HepG2 (cell line): ENCODE data around the gene CKLF. TPM values are rescaled to one million over a fixed set of nuclear protein-coding genes. Genes with fewer than 3 reads are reported as not detected.

Experiments
- DPF2 ChIP-seq: sonication (generic); formaldehyde crosslinking; IDR thresholded peaks from 2 replicates; pipeline ENCODE4 v1.4.0; 2020; ENCODE audit warnings: mild to moderate bottlenecking, low read depth, missing genetic modification reagents, borderline replicate concordance
- ETV5 ChIP-seq: IDR thresholded peaks from 2 replicates; pipeline ENCODE4 v1.6.1; 2018; ENCODE audit warnings: missing biosample characterization, missing genetic modification reagents, inconsistent platforms, borderline replicate concordance
- GTF3A ChIP-seq: sonication (generic); formaldehyde crosslinking; conservative IDR thresholded peaks from 2 replicates; pipeline ENCODE4 v1.4.0; 2020; ENCODE audit warnings: mild to moderate bottlenecking, missing genetic modification reagents
- HOXA3 ChIP-seq: sonication (generic); formaldehyde crosslinking; IDR thresholded peaks from 2 replicates; pipeline ENCODE4 v1.5.0; 2020; ENCODE audit warnings: missing genetic modification reagents
- JDP2 ChIP-seq: sonication (generic); formaldehyde crosslinking; IDR thresholded peaks from 2 replicates; pipeline ENCODE4 v1.8.1; 2022; ENCODE audit warnings: missing genetic modification reagents, borderline replicate concordance
- KLF13 ChIP-seq: sonication (generic); formaldehyde crosslinking; IDR thresholded peaks from 2 replicates; pipeline ENCODE4 v1.4.0; 2020; ENCODE audit warnings: mild to moderate bottlenecking, missing genetic modification reagents
- RCOR2 ChIP-seq: IDR thresholded peaks from 2 replicates; pipeline ENCODE4 v1.6.1; 2016; ENCODE audit warnings: missing biosample characterization, missing genetic modification reagents
- RXRB ChIP-seq: IDR thresholded peaks from 2 replicates; pipeline ENCODE4 v1.6.1; 2016; ENCODE audit warnings: borderline replicate concordance, missing genetic modification reagents, missing compliant biosample characterization
- TCF12 ChIP-seq, 2 experiments: fragments of 450-650 bp in 1 of 2; sonication (generic) in 1 of 2; formaldehyde crosslinking in 1 of 2; IDR thresholded peaks; 2 replicates each; pipeline versions ENCODE4 v1.6.1 to v1.8.0; 2017 to 2022; ENCODE audit warnings: antibody characterized with exemption in 1 of 2, mild to moderate bottlenecking in 1 of 2, missing genetic modification reagents in 1 of 2, moderate library complexity in 1 of 2
- TOPORS ChIP-seq: sonication (generic); formaldehyde crosslinking; IDR thresholded peaks from 2 replicates; pipeline ENCODE4 v1.8.0; 2023; ENCODE audit warnings: mild to moderate bottlenecking, missing genetic modification reagents
- ZNF570 ChIP-seq: sonication (generic); formaldehyde crosslinking; IDR thresholded peaks from 2 replicates; pipeline ENCODE4 v1.4.0; 2020; ENCODE audit warnings: mild to moderate bottlenecking, missing genetic modification reagents, borderline replicate concordance
- ZNF747 ChIP-seq: sonication (generic); formaldehyde crosslinking; IDR thresholded peaks from 2 replicates; pipeline ENCODE4 v1.8.1; 2023; ENCODE audit warnings: missing genetic modification reagents, mild to moderate bottlenecking, borderline replicate concordance
- polyA plus RNA-seq, 8 experiments: library from polyadenylated mRNA; depleted of rRNA in 3 of 8; stranded (reverse) in 7 of 8; unstranded in 1 of 8; fragments of >200 nt; fragmentation: Illumina TruSeq in 4 of 8; extraction: Trizol in 4 of 8; gene quantifications; 2 replicates each; pipeline versions ENCODE4 v1.2.1 to v1.2.3, GENCODE V29; 2011 to 2016; ENCODE audit warnings: low read depth in 4 of 8, missing spikeins in 1 of 8, mixed read lengths in 1 of 8; ENCODE audit not compliant: insufficient read depth in 1 of 8
- total RNA-seq, 5 experiments: library from RNA; depleted of rRNA; stranded (reverse); fragments of >200 nt; fragmentation: Illumina TruSeq; extraction: Trizol; gene quantifications; 2 replicates each; pipeline ENCODE4 v1.2.3, GENCODE V29; 2016; ENCODE audit warnings: low read depth in 1 of 5
- TF ChIP-seq, protein P1 (sequence below): IDR thresholded peaks from 2 replicates; pipeline ENCODE4 v1.6.1; 2016; ENCODE audit warnings: missing genetic modification reagents, missing compliant biosample characterization
- TF ChIP-seq, protein P2 (sequence below): IDR thresholded peaks from 2 replicates; pipeline ENCODE4 v1.6.1; 2016
- TF ChIP-seq, protein P3 (sequence below): sonication (generic); formaldehyde crosslinking; IDR thresholded peaks from 2 replicates; pipeline ENCODE4 v1.5.0; 2020; ENCODE audit warnings: mild to moderate bottlenecking, missing genetic modification reagents, borderline replicate concordance
- TF ChIP-seq, protein P4 (sequence below): sonication (generic); formaldehyde crosslinking; IDR thresholded peaks from 2 replicates; pipeline ENCODE4 v1.4.0; 2020; ENCODE audit warnings: missing genetic modification reagents; ENCODE audit errors: not compliant biosample characterization
- TF ChIP-seq, protein P5 (sequence below): sonication (generic); formaldehyde crosslinking; IDR thresholded peaks from 2 replicates; pipeline ENCODE4 v1.8.1; 2022; ENCODE audit warnings: mild to moderate bottlenecking, missing genetic modification reagents

CKLF gene
- total and polyA plus RNA-seq, 2 of the 13 experiments (the other 11 are each of a cell fraction or from before 2014, with no cell fraction given): 120 to 167 TPM

DNA sequence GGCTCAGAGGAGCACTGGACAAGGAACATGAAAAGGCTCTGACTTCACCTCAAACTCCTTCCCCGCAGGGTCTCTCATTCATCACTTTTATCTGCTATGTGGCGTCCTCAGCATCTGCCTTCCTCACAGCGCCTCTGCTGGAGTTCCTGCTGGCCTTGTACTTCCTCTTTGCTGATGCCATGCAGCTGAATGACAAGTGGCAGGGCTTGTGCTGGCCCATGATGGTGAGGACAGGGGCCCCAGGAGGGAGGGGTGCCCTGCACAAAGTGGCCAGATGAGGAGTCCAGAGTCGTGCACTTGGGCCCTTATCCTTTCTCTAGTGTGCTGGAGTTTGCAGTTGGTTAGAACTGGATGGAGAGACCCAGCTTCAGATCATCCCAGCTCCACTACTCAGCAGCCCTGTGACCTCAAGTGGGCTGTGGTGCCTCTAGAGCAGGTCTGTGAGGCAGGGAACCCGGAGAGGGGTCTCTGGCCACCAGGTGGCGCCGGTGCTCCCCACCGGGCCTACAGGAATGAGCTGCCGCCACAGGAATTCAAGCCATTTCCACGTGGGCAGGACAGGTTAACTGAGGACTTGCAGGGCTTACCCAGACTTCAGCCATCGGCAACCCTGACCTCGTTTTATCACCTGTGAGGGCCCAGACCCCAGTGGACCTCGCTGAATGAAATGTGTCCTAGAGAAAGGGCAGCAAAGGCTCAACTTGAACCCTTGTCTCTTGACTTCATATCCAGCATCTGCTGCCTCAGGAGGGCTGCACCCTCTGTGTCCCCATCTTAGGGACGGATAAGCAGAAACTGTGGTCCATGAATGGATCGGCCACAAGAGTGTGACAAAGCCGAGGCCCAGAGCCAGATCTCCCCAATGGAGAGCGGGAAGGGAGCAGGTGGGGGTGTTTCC, 56.1 kb downstream of the CKLF start (continued):
- TF ChIP-seq, protein P1, sequence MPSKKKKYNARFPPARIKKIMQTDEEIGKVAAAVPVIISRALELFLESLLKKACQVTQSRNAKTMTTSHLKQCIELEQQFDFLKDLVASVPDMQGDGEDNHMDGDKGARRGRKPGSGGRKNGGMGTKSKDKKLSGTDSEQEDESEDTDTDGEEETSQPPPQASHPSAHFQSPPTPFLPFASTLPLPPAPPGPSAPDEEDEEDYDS (CRISPR knock-in tag): peak; percentile 56; the same call in 1 of the 2 replicates
- TF ChIP-seq KLF13 (CRISPR knock-in tag): peak; percentile 55; the same call in 1 of the 2 replicates
- no peak for TF ChIP-seq TCF12 (IDR thresholded peaks at IDR 0.05)
- 0 out of 2 replicates have a peak, but pooled peaks have one; percentile 47 for TF ChIP-seq TCF12 (CRISPR knock-in tag; IDR thresholded peaks at IDR 0.05)
- TF ChIP-seq ETV5 (CRISPR knock-in tag): no peak; the same call in 1 of the 2 replicates
- TF ChIP-seq GTF3A (CRISPR knock-in tag): peak; percentile 94; the same call in 1 of the 2 replicates
- no peak for TF ChIP-seq JDP2 (CRISPR knock-in tag)
- TF ChIP-seq, protein P2, sequence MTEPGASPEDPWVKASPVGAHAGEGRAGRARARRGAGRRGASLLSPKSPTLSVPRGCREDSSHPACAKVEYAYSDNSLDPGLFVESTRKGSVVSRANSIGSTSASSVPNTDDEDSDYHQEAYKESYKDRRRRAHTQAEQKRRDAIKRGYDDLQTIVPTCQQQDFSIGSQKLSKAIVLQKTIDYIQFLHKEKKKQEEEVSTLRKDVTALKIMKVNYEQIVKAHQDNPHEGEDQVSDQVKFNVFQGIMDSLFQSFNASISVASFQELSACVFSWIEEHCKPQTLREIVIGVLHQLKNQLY (CRISPR knock-in tag): peak; percentile 80; the same call in 1 of the 2 replicates
- TF ChIP-seq HOXA3 (CRISPR knock-in tag): peak; percentile 60
- TF ChIP-seq TOPORS (CRISPR knock-in tag): peak; percentile 59; the same call in 1 of the 2 replicates
- TF ChIP-seq, protein P3, sequence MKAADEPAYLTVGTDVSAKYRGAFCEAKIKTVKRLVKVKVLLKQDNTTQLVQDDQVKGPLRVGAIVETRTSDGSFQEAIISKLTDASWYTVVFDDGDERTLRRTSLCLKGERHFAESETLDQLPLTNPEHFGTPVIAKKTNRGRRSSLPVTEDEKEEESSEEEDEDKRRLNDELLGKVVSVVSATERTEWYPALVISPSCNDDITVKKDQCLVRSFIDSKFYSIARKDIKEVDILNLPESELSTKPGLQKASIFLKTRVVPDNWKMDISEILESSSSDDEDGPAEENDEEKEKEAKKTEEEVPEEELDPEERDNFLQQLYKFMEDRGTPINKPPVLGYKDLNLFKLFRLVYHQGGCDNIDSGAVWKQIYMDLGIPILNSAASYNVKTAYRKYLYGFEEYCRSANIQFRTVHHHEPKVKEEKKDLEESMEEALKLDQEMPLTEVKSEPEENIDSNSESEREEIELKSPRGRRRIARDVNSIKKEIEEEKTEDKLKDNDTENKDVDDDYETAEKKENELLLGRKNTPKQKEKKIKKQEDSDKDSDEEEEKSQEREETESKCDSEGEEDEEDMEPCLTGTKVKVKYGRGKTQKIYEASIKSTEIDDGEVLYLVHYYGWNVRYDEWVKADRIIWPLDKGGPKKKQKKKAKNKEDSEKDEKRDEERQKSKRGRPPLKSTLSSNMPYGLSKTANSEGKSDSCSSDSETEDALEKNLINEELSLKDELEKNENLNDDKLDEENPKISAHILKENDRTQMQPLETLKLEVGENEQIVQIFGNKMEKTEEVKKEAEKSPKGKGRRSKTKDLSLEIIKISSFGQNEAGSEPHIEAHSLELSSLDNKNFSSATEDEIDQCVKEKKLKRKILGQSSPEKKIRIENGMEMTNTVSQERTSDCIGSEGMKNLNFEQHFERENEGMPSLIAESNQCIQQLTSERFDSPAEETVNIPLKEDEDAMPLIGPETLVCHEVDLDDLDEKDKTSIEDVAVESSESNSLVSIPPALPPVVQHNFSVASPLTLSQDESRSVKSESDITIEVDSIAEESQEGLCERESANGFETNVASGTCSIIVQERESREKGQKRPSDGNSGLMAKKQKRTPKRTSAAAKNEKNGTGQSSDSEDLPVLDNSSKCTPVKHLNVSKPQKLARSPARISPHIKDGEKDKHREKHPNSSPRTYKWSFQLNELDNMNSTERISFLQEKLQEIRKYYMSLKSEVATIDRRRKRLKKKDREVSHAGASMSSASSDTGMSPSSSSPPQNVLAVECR (CRISPR knock-in tag): peak; percentile 77; the same call in 1 of the 2 replicates
- peak; percentile 98 for TF ChIP-seq RXRB
- 0 out of 2 replicates have a peak, but pooled peaks have one; percentile 25 for TF ChIP-seq DPF2
- TF ChIP-seq ZNF747: peak; percentile 58; the same call in 1 of the 2 replicates
- TF ChIP-seq, protein P4, sequence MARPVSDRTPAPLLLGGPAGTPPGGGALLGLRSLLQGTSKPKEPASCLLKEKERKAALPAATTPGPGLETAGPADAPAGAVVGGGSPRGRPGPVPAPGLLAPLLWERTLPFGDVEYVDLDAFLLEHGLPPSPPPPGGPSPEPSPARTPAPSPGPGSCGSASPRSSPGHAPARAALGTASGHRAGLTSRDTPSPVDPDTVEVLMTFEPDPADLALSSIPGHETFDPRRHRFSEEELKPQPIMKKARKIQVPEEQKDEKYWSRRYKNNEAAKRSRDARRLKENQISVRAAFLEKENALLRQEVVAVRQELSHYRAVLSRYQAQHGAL: no peak
- TF ChIP-seq, protein P5, sequence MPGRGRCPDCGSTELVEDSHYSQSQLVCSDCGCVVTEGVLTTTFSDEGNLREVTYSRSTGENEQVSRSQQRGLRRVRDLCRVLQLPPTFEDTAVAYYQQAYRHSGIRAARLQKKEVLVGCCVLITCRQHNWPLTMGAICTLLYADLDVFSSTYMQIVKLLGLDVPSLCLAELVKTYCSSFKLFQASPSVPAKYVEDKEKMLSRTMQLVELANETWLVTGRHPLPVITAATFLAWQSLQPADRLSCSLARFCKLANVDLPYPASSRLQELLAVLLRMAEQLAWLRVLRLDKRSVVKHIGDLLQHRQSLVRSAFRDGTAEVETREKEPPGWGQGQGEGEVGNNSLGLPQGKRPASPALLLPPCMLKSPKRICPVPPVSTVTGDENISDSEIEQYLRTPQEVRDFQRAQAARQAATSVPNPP (CRISPR knock-in tag): peak; percentile 69; the same call in 1 of the 2 replicates
- TF ChIP-seq RCOR2 (CRISPR knock-in tag): peak; percentile 50; the same call in 1 of the 2 replicates
- no peak for TF ChIP-seq ZNF570 (CRISPR knock-in tag)
